ENCODE measurements around the gene SAMM50.
A peak's percentile ranks its signal among the peaks of the same experiment; 100 is the strongest.

The SAMM50 gene

DNA sequence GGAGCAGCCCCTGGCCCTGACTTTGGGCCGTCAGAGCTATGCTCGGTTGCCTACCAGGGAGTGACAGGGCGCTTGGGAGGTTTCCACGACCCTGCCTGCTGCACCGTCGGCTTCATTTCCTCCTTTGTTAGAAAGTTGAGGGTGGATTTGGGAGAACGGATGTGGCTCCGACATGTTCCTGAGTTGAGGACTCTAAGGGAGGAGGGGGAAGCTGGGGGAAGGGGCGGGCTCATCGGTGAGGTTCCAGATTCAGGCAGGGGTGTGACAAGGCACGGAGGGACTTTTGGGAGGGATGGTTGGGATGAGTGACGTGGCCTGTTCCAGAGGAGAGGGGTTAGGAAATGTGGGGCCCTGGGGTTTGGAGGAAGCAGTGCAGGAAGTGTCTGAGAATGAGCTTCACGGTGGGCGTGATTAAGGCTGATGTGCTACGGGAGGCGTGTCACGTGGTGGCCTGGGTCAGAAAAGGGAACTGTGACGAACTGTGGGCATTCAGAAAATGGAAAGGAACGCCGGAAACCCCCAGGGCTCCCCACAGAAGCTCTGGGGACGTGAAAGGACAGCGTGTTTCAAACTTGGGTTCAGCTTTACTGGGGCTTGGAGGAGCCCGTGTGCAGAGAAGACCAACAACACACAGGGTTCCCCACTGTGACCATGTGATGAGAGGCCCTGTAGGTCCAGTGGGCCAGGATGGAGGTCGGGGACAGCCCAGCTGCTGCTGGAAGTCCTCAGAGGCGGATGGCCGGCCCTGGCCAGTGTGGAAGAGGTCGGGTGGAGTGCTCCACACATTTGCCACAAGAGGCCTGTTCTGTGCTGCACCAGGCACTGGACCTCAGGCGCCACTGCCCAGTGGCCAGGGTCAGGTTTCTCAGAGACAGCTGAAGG lies 71.6 kb downstream of the SAMM50 start:
- H3K27ac ChIP-seq = no peak overlapping the region
- TF ChIP-seq, protein P1, sequence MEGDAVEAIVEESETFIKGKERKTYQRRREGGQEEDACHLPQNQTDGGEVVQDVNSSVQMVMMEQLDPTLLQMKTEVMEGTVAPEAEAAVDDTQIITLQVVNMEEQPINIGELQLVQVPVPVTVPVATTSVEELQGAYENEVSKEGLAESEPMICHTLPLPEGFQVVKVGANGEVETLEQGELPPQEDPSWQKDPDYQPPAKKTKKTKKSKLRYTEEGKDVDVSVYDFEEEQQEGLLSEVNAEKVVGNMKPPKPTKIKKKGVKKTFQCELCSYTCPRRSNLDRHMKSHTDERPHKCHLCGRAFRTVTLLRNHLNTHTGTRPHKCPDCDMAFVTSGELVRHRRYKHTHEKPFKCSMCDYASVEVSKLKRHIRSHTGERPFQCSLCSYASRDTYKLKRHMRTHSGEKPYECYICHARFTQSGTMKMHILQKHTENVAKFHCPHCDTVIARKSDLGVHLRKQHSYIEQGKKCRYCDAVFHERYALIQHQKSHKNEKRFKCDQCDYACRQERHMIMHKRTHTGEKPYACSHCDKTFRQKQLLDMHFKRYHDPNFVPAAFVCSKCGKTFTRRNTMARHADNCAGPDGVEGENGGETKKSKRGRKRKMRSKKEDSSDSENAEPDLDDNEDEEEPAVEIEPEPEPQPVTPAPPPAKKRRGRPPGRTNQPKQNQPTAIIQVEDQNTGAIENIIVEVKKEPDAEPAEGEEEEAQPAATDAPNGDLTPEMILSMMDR (conservative IDR thresholded peaks at IDR 0.05) = no peak

DNA sequence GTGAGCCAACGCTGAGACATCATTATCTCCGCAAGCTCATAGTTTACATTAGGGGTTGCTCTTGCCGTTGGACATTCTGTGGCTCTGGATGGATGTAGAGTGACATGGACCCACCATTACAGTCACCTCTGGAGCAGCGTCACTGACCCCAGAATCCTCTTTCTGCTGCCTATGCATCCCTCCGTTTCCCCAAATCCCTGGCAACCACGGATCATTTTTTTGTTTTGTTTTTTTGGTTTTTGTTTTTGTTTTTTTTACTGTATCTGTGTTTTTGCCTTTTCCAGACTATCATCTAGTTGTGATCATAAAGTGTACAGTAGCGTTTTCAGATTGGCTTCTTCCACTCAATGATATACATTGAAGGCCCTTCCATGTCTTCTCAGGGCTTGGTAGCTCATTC lies 72.8 kb downstream of the SAMM50 start:
- H3K27ac ChIP-seq = peak overlapping the region; percentile 76
- TF ChIP-seq, protein P1 (conservative IDR thresholded peaks at IDR 0.05) = no peak

DNA sequence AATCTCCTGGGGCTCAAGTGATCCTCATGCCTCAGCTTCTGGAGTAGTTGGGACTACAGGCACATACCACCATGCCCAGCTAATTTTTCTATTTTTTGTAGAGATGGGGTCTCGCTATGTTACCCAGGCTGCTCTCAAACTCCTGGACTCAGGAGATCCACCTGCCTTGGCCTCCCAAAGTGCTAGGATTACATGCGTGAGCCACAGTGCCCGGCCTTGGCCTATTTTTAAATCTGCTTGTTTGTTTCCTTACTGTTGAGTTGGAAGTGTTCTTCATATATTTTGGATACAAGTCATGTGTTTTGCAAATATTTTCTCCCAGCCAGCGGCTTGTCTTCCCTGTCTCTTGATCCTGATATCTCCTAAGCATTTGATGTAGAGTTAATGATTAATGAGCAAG lies 73.8 kb downstream of the SAMM50 start:
- TF ChIP-seq, protein P1 (conservative IDR thresholded peaks at IDR 0.05) = no peak
- H3K27ac ChIP-seq = peak overlapping the region; percentile 76

DNA sequence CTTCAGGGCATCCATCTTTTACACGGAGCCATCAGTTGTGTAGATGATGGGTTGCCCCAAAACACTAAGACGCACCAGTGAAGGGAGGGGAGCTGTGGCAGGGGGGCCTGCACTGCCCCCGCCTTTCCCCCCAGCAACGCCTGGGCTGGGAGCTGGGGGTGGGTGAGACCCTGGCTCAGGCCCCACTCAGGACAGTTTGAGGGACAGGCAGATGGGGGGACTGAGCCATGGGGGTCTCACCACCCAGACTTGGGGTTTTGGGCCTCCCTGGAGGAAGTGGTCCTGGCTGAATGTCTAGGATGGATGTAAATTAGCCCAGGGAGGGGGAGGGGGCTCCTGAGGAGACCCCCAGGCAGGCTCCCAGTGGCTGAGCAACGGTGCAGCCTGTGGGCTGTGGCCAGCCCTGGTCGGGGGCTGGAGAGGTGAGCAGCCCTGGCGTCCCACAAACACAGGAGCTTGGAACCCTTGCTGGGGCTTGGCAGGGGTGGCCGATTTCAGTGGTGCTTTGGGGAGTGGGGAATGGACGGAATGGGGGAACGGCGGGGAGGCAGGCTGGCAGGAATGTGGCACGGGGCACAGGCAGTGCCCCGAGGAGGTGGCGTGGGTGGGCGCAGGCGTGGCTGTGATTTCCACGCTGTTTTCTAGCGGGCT lies 74.9 kb downstream of the SAMM50 start:
- TF ChIP-seq, protein P1 (conservative IDR thresholded peaks at IDR 0.05) = no peak
- no peak overlapping the region; the same call in 1 of the 2 replicates for H3K27ac ChIP-seq

DNA sequence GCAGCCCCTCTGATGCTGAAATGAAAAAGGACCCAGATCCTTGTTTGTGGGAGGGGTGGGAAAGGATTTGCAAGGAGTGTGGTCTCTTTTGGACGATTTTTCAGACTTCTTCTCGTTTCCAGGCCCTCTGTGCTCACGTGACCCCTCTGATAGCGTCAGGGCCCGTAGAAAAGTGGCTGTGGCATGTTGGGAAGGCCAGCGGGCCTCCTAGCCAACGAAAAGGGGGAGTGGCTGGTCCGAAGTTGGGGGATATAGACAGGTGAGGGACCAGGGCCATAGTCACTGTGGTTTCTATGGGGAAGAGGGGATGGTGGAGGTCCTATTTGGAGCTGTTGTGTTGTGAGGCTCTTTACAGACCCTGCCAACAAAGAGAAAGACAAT lies 75.5 kb downstream of the SAMM50 start:
- no peak overlapping the region for H3K27ac ChIP-seq
- TF ChIP-seq, protein P1 (conservative IDR thresholded peaks at IDR 0.05) = no peak

DNA sequence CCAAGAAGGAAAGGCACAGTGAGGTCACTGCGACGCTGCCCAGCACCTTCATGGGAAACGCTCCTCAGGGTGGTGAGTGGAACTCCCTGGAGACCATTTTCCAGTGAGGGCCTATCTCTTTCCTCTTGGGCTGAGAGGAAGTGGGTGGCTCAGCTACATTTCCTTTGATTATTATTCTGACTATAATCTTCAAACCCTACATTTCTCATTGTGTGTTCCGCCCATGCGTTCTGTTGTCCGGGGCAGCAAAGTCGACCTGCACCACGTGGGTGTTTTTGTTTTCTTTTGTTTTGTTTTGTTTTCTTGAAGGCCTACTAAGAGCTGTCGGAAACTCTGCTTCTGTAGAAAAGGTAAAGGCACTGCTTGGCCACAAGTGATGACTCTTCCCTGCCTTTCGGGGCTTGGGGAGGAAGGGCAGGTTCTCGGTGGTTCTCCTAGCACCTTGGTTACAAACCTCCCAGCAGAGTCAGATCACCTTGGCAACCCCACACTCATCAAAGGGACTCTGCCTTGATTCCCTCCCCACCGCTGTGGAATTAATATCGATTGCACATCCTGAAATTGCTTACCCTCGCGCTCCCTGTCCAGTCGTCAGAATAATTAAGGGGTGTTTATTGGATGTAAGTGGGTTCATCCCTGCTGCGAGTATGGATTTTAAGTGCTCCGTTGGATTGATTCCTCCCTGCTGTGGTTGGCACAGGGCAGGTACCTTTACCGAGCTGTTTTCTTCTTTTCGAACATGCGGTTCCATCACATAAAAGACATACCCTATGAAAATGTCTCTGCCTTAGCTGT lies 76.1 kb downstream of the SAMM50 start:
- no peak overlapping the region for H3K27ac ChIP-seq
- TF ChIP-seq, protein P1 (conservative IDR thresholded peaks at IDR 0.05) = no peak
